Left lung (tissue), 10 donors: ENCODE data around the gene MAST2. TPM values are rescaled to one million over a fixed set of nuclear protein-coding genes. Genes with fewer than 3 reads are reported as not detected.
"Not testable (repeated sequence)": the region's sequence is repeated elsewhere in the genome, so short reads cannot be mapped to it uniquely, and the experiment has no call there.

Experiments
- ATAC-seq: fragments of 200-7000 bp; cut with Tn5 transposase; one replicate; pipeline ENCODE4 v1.9.1; 2020; ENCODE audit warnings: moderate library complexity
- DNase-seq, 4 donors: peaks; one replicate each; pipeline ENCODE4 v3.0.0-alpha.2; 2013 to 2020
- H3K27ac ChIP-seq, 2 donors: fragments of 200-600 bp; sonication (generic) in 1 of 2; one replicate each; pipeline versions ENCODE4 v1.5.0 to v1.8.0; 2020 to 2021
- H3K27me3 ChIP-seq, 2 donors: fragments of 200-600 bp; sonication (generic) in 1 of 2; one replicate each; pipeline versions ENCODE4 v1.5.0 to v1.8.0; 2020 to 2021
- H3K36me3 ChIP-seq, 2 donors: fragments of 200-600 bp; sonication (generic) in 1 of 2; one replicate each; pipeline versions ENCODE4 v1.5.0 to v1.8.0; 2020 to 2021
- H3K4me1 ChIP-seq, 2 donors: fragments of 200-600 bp; one replicate each; pipeline ENCODE4 v1.8.0; 2021
- H3K4me3 ChIP-seq, 2 donors: fragments of 200-600 bp; sonication (generic) in 1 of 2; one replicate each; pipeline versions ENCODE4 v1.5.0 to v1.8.0; 2020 to 2021; ENCODE audit warnings: mild to moderate bottlenecking in 1 of 2
- H3K9me3 ChIP-seq, 2 donors: fragments of 200-600 bp; sonication (generic) in 1 of 2; one replicate each; pipeline versions ENCODE4 v1.5.0 to v1.8.0; 2020 to 2021
- intact Hi-C, 2 donors: fragments of 100-400 bp; cut with DNase I; formaldehyde crosslinking; loops; one replicate each; pipeline versions ENCODE4 v1.11.2 to v1.14.2; 2022
- polyA plus RNA-seq, 6 donors: library from polyadenylated mRNA; unstranded; fragments of 120-200 nt; gene quantifications; one replicate each; pipeline ENCODE4 v1.2.1, GENCODE V29; 2013; ENCODE audit not compliant: insufficient read length in 6 of 6
- total RNA-seq, 2 donors: library from RNA; stranded (reverse); fragmentation: NEBNext Ultra II Directional; extraction: Animal tissue kit (Norgen Biotek cat#: 25700); gene quantifications; one replicate each; pipeline ENCODE4 v1.2.1, GENCODE V29; 2021
- TF ChIP-seq, protein P1 (sequence below), 2 donors: fragments of 200-600 bp; sonication (generic) in 1 of 2; IDR thresholded peaks; one replicate each; pipeline versions ENCODE4 v1.5.0 to v1.8.0; 2021; ENCODE audit warnings: antibody characterized with exemption in 2 of 2
- donor health status: DM: no; HTN: yes; CAD: no.
- donor health status: DM: no; HTN: no; CAD: no.

Gene MAST2
- total and polyA plus RNA-seq, 8 donors, result 27.3 to 74.4 (median 64.9) TPM

DNA sequence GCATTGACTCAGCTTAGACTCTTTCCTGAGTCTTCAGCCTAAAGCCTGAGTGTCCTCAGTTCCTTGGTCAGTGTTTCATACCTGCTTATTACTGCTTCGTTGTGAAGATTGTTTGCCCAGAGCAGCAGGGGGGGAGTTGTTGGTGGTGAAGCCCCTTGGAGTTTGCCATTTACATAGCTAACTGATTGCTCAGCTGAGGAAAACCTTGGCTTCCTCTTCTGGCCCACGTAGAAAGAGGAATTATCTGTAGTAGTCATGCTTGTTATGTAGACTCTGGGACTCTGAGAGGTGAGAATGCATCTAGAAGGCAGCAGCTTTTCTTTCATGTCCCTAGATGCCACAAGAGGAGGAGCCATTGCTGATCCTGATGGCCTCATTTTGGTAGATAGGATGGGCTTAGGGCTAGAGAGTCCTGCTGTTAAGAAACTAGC lies 125.9 kb downstream of the MAST2 start:
- Histone ChIP-seq H3K4me1 (no peaks in the 10 kb centered on the region), H3K27ac (no peak overlapping the region), H3K9me3 (no peaks in the 10 kb centered on the region), H3K4me3 (no peak overlapping the region), H3K36me3 (no peaks in the 10 kb centered on the region), H3K27me3 (no peaks in the 10 kb centered on the region)
- no peak for DNase-seq
- intact Hi-C loops, result no loop called here
- TF ChIP-seq, protein P1, sequence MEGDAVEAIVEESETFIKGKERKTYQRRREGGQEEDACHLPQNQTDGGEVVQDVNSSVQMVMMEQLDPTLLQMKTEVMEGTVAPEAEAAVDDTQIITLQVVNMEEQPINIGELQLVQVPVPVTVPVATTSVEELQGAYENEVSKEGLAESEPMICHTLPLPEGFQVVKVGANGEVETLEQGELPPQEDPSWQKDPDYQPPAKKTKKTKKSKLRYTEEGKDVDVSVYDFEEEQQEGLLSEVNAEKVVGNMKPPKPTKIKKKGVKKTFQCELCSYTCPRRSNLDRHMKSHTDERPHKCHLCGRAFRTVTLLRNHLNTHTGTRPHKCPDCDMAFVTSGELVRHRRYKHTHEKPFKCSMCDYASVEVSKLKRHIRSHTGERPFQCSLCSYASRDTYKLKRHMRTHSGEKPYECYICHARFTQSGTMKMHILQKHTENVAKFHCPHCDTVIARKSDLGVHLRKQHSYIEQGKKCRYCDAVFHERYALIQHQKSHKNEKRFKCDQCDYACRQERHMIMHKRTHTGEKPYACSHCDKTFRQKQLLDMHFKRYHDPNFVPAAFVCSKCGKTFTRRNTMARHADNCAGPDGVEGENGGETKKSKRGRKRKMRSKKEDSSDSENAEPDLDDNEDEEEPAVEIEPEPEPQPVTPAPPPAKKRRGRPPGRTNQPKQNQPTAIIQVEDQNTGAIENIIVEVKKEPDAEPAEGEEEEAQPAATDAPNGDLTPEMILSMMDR (IDR thresholded peaks at IDR 0.05), result no peak
- peak; percentile 49 for ATAC-seq

DNA sequence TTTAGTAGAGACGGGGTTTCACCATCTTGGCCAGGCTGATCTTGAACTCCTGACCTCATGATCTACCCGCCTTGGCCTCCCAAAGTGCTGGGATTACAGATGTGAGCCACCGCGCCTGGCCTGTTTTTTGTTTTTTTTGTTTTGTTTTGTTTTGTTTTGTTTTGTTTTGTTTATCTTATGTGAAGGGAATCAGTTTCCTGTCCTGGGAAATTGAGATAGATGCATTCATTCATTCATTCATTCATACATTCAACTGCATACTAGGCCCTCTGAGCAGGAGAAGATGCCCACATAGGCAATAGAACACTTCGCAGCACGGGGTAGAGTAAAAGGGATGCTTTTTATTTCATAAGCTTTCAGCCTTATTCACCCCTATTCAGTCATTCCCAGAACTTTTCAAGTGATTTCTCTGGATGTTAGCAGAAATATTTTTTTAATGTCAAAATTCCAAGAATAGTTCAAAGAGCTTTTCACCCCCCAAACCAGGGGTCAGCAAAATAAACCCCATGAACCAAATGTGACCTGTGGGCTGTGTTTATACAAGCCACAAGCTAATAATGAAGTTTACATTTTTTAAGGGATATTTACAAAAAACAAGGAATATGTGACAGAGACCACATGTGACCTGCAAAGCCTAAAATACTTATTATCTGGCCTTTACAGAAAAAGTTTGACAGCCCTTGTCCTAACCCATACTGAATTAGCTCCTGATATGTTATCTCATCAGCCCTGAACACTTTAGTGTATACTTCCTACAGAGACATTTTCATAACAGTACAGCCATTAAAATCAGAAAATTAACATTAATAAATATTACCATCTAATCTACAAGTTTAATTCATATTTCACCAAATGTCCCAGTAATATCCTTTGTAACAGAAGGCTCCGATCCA lies 127.1 kb downstream of the MAST2 start:
- H3K27ac ChIP-seq, result no peak overlapping the region
- ATAC-seq, result no peak
- intact Hi-C loops, result no loop called here
- DNase-seq, result no peak
- H3K9me3 ChIP-seq, result no peaks in the 10 kb centered on the region
- no peak overlapping the region for H3K4me3 ChIP-seq
- TF ChIP-seq, protein P1 (IDR thresholded peaks at IDR 0.05), result no peak
- no peaks in the 10 kb centered on the region for H3K27me3 ChIP-seq
- no peaks in the 10 kb centered on the region for H3K4me1 ChIP-seq
- H3K36me3 ChIP-seq, result no peaks in the 10 kb centered on the region

DNA sequence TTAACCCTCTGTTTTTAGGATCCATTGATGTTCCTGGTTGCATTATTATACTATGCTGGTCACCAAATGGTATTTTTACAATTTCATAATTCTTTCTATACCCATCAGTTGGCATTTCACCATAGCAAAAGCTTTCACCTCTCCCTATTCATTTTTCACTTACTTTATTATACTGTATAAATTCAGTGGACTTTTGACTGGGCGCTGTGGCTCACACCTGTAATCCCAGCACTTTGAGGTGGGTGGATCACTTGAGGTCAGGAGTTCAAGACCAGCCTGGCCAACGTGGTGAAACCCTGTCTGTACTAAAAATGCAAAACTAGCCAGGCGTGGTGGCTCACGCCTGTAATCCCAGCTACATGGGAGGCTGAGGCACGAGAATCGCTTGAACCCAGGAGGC lies 128.8 kb downstream of the MAST2 start:
- DNase-seq, H3K27me3 ChIP-seq, H3K4me1 ChIP-seq, ATAC-seq, H3K36me3 ChIP-seq, intact Hi-C loops, H3K27ac ChIP-seq, H3K4me3 ChIP-seq, H3K9me3 ChIP-seq: not testable (repeated sequence)

DNA sequence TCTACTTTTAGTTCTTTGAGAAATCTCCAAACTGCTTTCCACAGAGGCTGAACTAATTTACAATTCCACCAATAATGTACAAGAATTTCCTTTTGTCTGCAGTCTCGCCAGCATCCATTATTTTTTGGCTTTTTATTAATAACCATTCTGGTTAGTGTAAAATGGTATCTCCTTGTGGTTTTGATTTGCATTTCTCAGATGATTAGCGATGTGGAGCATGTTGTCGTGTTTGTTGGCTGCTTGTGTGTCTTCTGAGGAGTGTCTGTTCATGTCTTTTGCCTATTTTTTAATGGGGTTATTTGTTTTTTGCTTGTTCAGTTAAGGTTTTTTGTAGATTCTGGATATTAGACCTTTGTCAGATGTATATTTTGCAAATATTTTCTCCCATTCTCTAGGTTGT lies 131.5 kb downstream of the MAST2 start:
- TF ChIP-seq, protein P1 (IDR thresholded peaks at IDR 0.05), result no peak
- ATAC-seq (no peak), DNase-seq (no peak)
- intact Hi-C loops, result no loop called here
- no peaks in the 10 kb centered on the region for H3K36me3 ChIP-seq
- no peaks in the 10 kb centered on the region for H3K9me3 ChIP-seq
- no peak overlapping the region for H3K4me3 ChIP-seq
- no peaks in the 10 kb centered on the region for H3K4me1 ChIP-seq
- no peak overlapping the region for H3K27ac ChIP-seq
- no peaks in the 10 kb centered on the region for H3K27me3 ChIP-seq

DNA sequence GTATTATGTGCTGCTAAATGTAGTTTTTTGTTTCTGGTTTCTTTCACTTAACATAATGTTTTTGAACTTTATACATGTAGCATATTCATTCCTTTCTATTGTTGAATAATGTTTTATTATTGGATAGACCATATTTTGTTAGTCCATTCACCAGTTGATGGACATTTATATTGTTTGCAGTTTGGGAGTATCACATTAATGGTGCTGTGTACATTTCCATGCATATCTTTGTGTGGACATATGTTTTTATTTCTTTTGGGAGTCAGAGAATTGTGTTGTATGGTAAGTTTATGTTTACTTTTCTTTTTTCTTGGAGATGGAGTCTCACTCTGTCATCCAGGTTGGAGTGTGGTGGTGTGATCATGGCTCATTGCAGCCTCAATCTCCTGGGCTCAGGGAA lies 134.6 kb downstream of the MAST2 start:
- ATAC-seq, result no peak
- no peak for DNase-seq
- intact Hi-C loops, result no loop called here
- no peak overlapping the region for H3K27ac ChIP-seq
- peaks cover 0 to 6% of the 10 kb centered on the region in 2 donors for H3K9me3 ChIP-seq
- TF ChIP-seq, protein P1 (IDR thresholded peaks at IDR 0.05), result no peak
- no peaks in the 10 kb centered on the region for H3K36me3 ChIP-seq
- H3K27me3 ChIP-seq, result no peaks in the 10 kb centered on the region
- H3K4me1 ChIP-seq, result no peaks in the 10 kb centered on the region
- no peak overlapping the region for H3K4me3 ChIP-seq
